Head of caudate nucleus (tissue), 42 donors: Measurements from ENCODE around the gene MPZL3.
A peak's percentile ranks its signal among the peaks of the same experiment; 100 is the strongest.

Experiments
- DNase-seq, 42 donors: peaks; one replicate each; pipeline versions ENCODE4 v3.0.0 to v3.0.0-alpha.2; 2020 to 2021; ENCODE audit warnings: mixed read lengths in 7 of 42
- intact Hi-C: fragments of 100-400 bp; cut with DNase I; formaldehyde crosslinking; loops from one replicate; pipeline ENCODE4 v1.15.0; 2022

The MPZL3 gene

GRCh38 chr11:118238421-118238820, 13.7 kb downstream of the MPZL3 start:
- DNase-seq = no peak
- intact Hi-C loops = no loop called here

- no peak for DNase-seq
- intact Hi-C loops = no loop called here
These were observed 16.0 kb downstream of the MPZL3 start for GRCh38 chr11:118236170-118236569.

GRCh38 chr11:118234833-118235232, 17.3 kb downstream of the MPZL3 start:
- no peak for DNase-seq
- intact Hi-C loops = no loop called here

- intact Hi-C loops = no loop called here
- no peak for DNase-seq
These were observed 18.3 kb downstream of the MPZL3 start for GRCh38 chr11:118233850-118234249.

GRCh38 chr11:118233377-118233776, 18.8 kb downstream of the MPZL3 start:
- intact Hi-C loops = no loop called here

GRCh38 chr11:118232659-118233058, 19.5 kb downstream of the MPZL3 start:
- intact Hi-C loops = no loop called here
- DNase-seq = no peak

More at GRCh38 chr11:118233377-118233776, 18.8 kb downstream of the MPZL3 start:
- no peak for DNase-seq

- DNase-seq = no peak
- intact Hi-C loops = no loop called here
These were observed 20.7 kb downstream of the MPZL3 start for GRCh38 chr11:118231461-118231860.

- intact Hi-C loops = no loop called here
- DNase-seq = no peak
These were observed 22.1 kb downstream of the MPZL3 start for GRCh38 chr11:118230088-118230487.

GRCh38 chr11:118229274-118229847, 22.8 kb downstream of the MPZL3 start:
- intact Hi-C loops = no loop called here
- no peak for DNase-seq

- intact Hi-C loops = no loop called here
- DNase-seq = no peak
These were observed 24.0 kb downstream of the MPZL3 start for GRCh38 chr11:118227865-118228785.

GRCh38 chr11:118226781-118227180, 25.4 kb downstream of the MPZL3 start:
- DNase-seq = no peak
- intact Hi-C loops = no loop called here

GRCh38 chr11:118226296-118226695, 25.9 kb downstream of the MPZL3 start:
- DNase-seq = no peak
- intact Hi-C loops = no loop called here

GRCh38 chr11:118224511-118225188, 27.5 kb downstream of the MPZL3 start, which contains the start of gene JAML:
JAML (minus strand) TSS chr11:118225011; CDS start chr11:118214866, 10,145 bp downstream.
- intact Hi-C loops = no loop called here
- DNase-seq = peak in 14 of 42 donors; percentile 10 to 68 (median 26)

- intact Hi-C loops = no loop called here
These were observed 28.2 kb downstream of the MPZL3 start for GRCh38 chr11:118223992-118224391.

GRCh38 chr11:118223570-118223969, 28.6 kb downstream of the MPZL3 start:
- no peak for DNase-seq
- intact Hi-C loops = no loop called here

More at GRCh38 chr11:118223992-118224391, 28.2 kb downstream of the MPZL3 start:
- no peak for DNase-seq

- DNase-seq = no peak
- intact Hi-C loops = no loop called here
These were observed 29.7 kb downstream of the MPZL3 start for GRCh38 chr11:118222437-118222836.

GRCh38 chr11:118221419-118221818, 30.7 kb downstream of the MPZL3 start:
- intact Hi-C loops = no loop called here
- DNase-seq = no peak

GRCh38 chr11:118219732-118220131, 32.4 kb downstream of the MPZL3 start:
- intact Hi-C loops = no loop called here
- no peak for DNase-seq

GRCh38 chr11:118219244-118219643, 32.9 kb downstream of the MPZL3 start:
- intact Hi-C loops = no loop called here
- no peak for DNase-seq

GRCh38 chr11:118217575-118217974, 34.6 kb downstream of the MPZL3 start:
- intact Hi-C loops = no loop called here
- DNase-seq = no peak
